ENCODE results near the gene ST3GAL5.

The ST3GAL5 gene

GRCh38 chr2:85790032-85790431 lies 98.8 kb downstream of the ST3GAL5 start:
- DNase-seq: no peak

GRCh38 chr2:85789271-85789670 lies 99.5 kb downstream of the ST3GAL5 start:
- DNase-seq: no peak

- no peak for DNase-seq
Observed at GRCh38 chr2:85788603-85789002, 100.2 kb downstream of the ST3GAL5 start.

- no peak for DNase-seq
Observed at GRCh38 chr2:85787981-85788340, 100.8 kb downstream of the ST3GAL5 start.

- no peak for DNase-seq
Observed at GRCh38 chr2:85787282-85787980, 101.4 kb downstream of the ST3GAL5 start.
